Measurements from ENCODE around the gene FCHSD2.

DNA sequence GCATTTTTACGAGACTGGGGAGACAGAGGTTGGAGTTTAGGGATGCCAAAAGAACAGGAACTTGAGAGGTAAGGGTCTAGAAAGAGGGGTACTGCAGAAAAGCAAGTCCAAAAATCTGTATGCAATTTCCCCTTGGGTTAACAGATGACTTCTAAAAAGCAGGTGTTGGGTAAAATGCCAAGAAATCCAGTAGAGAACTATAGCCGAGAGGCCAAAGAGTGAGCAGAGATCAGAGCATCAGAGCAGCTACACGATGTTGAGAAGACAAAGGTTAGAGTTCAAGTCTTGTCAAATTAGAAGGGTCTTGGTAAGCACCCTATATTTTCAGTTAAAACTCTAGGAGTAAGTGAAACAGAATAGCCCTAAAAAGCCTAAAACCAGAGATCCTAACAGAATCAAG is 145.2 kb downstream of the FCHSD2 start:
- no peak for TF ChIP-seq CTCF (IDR thresholded peaks at IDR 0.05)
- TF ChIP-seq POLR2A (IDR thresholded peaks at IDR 0.05): no peak
- TF ChIP-seq EP300 (IDR thresholded peaks at IDR 0.05): no peak
- TF ChIP-seq POLR2AphosphoS5 (IDR thresholded peaks at IDR 0.05): no peak

Data from upper lobe of left lung (tissue), 4 donors.